Skeletal muscle tissue (tissue), 4 donors: Measurements from ENCODE around the gene CYTH4. TPM values are rescaled to one million over a fixed set of nuclear protein-coding genes. Genes with fewer than 3 reads are reported as not detected.

Experiments used
- H3K27ac ChIP-seq: one replicate; pipeline ENCODE4 v1.7.0; 2013; ENCODE audit warnings: mild to moderate bottlenecking, low read depth, low read length, inconsistent platforms
- H3K27me3 ChIP-seq, 3 donors: one replicate each; pipeline ENCODE4 v1.7.0; 2013; ENCODE audit warnings: low read length in 3 of 3; ENCODE audit not compliant: control insufficient read depth in 3 of 3, insufficient read depth in 3 of 3
- H3K36me3 ChIP-seq, 3 donors: one replicate each; pipeline ENCODE4 v1.7.0; 2013; ENCODE audit warnings: low read length in 3 of 3; ENCODE audit not compliant: control insufficient read depth in 3 of 3, insufficient read depth in 3 of 3
- H3K4me1 ChIP-seq, 3 donors: one replicate each; pipeline ENCODE4 v1.7.0; 2013; ENCODE audit warnings: low read length in 3 of 3, mild to moderate bottlenecking in 3 of 3; ENCODE audit not compliant: control insufficient read depth in 3 of 3, insufficient read depth in 3 of 3
- H3K4me3 ChIP-seq, 3 donors: one replicate each; pipeline ENCODE4 v1.7.0; 2013; ENCODE audit warnings: low read length in 3 of 3
- H3K9ac ChIP-seq, 3 donors: one replicate each; pipeline ENCODE4 v1.7.0; 2013; ENCODE audit warnings: low read length in 3 of 3, mild to moderate bottlenecking in 3 of 3, moderate library complexity in 2 of 3, low read depth in 1 of 3
- H3K9me3 ChIP-seq, 3 donors: one replicate each; pipeline ENCODE4 v1.7.0; 2013; ENCODE audit warnings: low read length in 3 of 3; ENCODE audit not compliant: control insufficient read depth in 3 of 3
- total RNA-seq: library from RNA; depleted of rRNA; stranded (reverse); fragments of >200 nt; gene quantifications from one replicate; pipeline ENCODE4 v1.2.3, GENCODE V29; 2014
- donor health status: Osteomylitis.

The CYTH4 gene
- total RNA-seq, 1 donor from 2014 or later, result 12.0 TPM

DNA sequence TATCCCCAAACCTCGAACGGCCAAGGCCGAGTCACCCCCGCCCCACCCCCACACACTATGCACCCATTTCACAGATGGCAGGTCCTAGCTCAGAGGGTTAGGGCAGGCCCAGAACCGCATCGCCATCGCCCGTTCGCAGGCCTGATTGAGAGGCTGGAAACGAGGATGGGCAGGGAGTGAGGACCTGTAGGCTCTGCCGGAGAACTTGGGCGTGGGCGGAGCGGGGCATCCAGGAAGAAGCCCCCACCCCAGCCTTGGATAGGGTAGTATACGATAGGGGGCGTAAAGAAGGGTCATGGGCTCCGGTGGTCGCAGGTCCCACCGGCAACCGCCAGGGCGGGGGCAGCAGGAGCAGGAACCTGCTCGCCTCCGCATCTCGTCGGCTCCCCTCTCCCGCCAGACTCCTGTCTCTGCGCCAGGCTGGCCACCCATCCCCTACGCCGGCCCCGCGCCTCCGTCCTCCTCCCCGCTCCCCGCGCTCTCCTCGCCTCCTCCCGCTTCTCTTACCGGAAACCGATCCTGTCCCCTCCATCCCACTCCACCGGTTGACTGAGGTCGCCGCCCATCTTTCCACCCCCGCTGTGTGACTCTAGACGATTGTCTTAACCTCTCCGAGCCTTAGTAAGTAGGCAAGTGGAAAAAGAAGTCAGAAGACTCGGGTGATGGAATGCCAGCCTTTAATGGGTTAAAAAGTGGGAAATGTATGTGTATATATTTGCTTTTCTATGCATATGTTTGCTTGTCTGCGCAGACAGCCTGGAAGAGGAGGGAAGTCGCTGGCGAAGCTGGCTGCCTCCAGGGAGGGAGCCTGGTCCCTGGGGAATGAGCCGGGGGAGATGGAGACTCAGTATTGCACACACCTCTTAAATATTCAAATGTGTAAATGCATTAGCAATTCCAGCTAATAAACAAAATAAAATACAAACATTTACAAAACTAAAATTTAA, 52.8 kb downstream of the CYTH4 start:
- Histone ChIP-seq H3K36me3 (no peaks in the 10 kb centered on the region), H3K9me3 (no peaks in the 10 kb centered on the region), H3K4me3 (no peak overlapping the region), H3K27ac (no peak overlapping the region), H3K4me1 (no peaks in the 10 kb centered on the region), H3K27me3 (peaks cover 83 to 91% (median 91%) of the 10 kb centered on the region in 3 donors), H3K9ac (no peak overlapping the region)

DNA sequence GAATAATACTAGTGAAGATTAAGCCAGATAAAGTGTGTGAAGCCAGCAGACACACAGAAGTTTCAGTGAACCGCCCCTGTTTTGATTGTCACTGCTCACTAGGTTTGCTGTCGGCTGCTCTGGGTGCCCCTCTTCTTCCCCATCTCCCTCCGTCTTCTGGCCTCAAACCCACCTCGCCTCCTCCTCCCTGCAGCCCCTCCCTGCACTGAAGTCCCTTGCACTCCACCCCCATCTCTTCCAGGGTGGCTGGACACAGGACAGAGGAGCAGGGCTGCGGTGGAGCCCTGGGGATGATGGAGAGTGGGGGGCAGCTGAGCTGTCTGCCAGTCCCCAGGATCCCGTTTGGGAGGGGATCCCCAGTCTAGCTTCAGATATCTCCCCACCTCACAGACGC, 53.5 kb downstream of the CYTH4 start:
- Histone ChIP-seq H3K4me3 (no peak overlapping the region), H3K4me1 (no peaks in the 10 kb centered on the region), H3K27ac (no peak overlapping the region), H3K9ac (no peak overlapping the region), H3K36me3 (no peaks in the 10 kb centered on the region), H3K27me3 (peaks cover 82 to 89% (median 88%) of the 10 kb centered on the region in 3 donors), H3K9me3 (no peaks in the 10 kb centered on the region)

DNA sequence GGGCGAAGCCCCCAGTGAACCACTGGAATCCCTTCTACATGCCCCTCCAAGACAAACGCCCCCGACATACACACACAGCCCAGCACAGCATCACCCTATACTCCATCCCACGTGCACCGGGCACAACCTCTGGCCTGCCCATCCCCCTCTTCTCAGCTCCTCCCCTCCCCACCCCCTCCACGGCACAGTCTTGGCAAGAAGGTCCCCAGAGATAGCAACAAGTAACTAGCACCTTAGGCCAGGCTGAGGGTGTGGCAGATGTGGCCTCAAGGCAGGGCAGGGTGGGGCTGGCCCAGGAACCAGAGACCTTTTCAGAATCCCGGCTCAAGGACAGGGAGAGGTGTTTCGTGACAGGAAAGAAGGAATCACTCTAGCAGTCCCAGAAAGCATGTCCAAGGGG, 54.3 kb downstream of the CYTH4 start:
- Histone ChIP-seq H3K9ac (no peak overlapping the region), H3K27me3 (peaks cover 82 to 89% (median 84%) of the 10 kb centered on the region in 3 donors), H3K4me1 (no peaks in the 10 kb centered on the region), H3K4me3 (no peak overlapping the region), H3K36me3 (no peaks in the 10 kb centered on the region), H3K27ac (no peak overlapping the region), H3K9me3 (no peaks in the 10 kb centered on the region)

DNA sequence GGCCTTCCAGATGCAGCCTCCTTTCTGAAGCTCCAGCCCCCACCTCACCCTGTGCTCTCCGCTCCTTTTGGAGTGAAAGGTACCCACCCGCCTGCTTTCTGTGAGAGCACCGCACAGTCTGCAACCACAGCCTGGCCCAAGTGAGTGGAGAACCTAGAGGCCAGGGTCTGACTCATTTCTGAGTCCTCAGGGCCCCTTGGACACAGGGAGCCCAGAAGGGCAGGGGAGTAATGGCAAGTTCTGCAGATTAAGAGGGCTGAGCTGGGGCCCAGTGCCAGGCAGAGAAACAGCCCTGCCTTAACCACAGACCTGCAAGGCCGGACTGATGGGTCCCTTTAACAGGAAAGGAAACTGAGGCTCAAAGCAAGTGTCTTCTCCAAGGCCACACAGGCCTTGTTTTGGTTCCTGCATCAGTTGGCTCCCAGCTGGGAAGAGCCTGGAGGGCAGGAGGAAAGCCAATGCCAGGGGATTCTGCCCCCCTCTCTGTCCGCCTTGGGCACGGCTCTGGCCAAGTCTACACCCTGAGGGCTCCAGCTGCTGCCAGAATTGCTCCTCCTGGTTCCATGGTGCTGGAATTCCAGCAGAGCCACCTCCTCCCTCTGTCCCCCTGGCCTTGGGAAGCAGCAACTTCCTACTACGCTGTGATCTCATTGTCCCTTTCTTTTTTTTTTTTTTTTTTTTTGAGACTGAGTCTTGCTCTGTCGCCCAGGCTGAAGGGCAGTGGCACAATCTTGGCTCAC, 55.1 kb downstream of the CYTH4 start:
- H3K27ac ChIP-seq, result no peak overlapping the region
- H3K9ac ChIP-seq, result no peak overlapping the region
- H3K4me1 ChIP-seq, result no peaks in the 10 kb centered on the region
- peaks cover 79 to 84% (median 82%) of the 10 kb centered on the region in 3 donors for H3K27me3 ChIP-seq
- no peak overlapping the region for H3K4me3 ChIP-seq
- H3K9me3 ChIP-seq, result no peaks in the 10 kb centered on the region
- H3K36me3 ChIP-seq, result no peaks in the 10 kb centered on the region

DNA sequence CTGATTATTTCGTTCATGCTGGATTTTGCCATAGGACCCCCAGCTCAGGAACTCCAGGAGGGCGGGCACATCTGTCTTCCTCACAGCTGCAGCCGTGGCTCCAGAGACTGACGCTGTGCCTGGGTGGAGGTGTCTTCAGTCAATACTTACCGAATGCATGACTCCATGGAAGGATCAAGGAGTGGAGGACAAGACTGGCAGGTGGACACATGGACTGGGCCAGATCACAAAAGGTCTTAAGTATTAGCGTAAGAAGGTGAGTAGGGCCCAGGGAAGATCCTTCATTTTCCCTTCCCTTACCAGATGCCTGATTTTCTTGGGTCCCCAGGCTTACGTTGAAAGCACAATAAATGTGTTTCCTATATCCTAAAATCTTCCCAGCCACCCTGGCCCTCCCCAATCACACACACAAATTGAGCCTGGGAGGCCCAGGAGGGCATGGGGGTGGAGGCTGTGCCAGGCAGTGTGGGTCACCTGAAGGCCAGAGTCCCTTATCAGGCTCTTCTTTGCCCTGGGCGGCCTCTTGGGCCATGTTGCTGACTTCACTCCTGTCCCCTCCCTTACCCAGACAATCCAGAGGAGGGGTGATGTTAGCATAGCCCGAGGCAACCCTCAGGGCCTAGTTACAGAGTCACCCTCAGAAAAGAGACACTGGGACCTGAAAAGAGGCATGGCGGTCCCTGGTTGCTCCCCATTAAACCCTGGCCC, 56.4 kb downstream of the CYTH4 start:
- H3K27me3 ChIP-seq, result peaks cover 74 to 81% (median 77%) of the 10 kb centered on the region in 3 donors
- H3K27ac ChIP-seq, result no peak overlapping the region

DNA sequence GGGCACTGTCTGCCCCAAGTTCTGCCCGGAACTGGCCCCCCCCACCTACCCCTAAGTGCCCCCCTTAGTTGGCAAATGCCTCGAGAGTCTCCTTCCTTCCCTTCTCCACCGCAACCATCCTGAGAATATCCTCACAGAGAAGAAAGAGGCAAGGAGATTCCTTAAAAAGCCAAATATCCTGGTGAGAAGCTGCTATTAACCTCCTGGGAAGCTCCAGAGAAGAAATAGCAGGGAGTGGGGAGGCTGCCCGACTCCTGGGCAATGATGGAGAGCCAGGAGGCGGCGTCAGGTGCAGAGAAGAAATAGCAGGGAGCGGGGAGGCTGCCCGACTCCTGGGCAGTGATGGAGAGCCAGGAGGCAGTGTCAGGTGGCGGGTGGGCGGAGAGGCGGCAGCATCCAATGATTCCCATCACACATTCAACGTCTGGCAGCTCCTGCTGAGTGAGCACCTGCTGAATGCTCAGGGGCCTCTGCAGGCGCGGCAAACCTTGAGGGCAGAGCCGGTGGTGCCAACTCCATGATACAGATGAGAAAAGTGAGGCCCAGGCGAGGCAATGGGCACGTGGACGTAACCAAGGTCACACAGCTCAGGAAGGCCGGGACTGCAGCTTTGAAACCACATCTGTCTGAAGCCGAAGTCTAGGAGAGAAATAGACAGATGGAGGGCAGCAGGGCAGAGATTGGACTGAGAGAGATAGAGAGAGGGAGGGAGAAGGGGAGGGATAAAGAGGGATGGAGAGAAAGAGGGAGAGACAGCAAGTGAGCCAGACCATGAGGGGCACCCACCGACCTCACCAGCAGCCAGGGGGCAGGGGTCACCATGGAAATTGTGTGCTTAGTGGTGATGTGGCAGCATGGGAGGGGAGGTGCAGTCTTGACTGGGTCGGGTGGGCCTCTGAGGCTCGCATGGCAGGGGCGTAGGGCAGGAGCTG, 58.3 kb downstream of the CYTH4 start:
- Histone ChIP-seq H3K27me3 (peaks cover 68 to 72% (median 70%) of the 10 kb centered on the region in 3 donors), H3K27ac (no peak overlapping the region), H3K4me3 (no peak overlapping the region), H3K9me3 (no peaks in the 10 kb centered on the region), H3K36me3 (no peaks in the 10 kb centered on the region), H3K4me1 (no peaks in the 10 kb centered on the region), H3K9ac (no peak overlapping the region)

More for the DNA sequence above, 56.4 kb downstream of the CYTH4 start:
- H3K36me3 ChIP-seq, result no peaks in the 10 kb centered on the region
- no peak overlapping the region for H3K4me3 ChIP-seq
- H3K9me3 ChIP-seq, result no peaks in the 10 kb centered on the region
- H3K4me1 ChIP-seq, result no peaks in the 10 kb centered on the region
- no peak overlapping the region for H3K9ac ChIP-seq

DNA sequence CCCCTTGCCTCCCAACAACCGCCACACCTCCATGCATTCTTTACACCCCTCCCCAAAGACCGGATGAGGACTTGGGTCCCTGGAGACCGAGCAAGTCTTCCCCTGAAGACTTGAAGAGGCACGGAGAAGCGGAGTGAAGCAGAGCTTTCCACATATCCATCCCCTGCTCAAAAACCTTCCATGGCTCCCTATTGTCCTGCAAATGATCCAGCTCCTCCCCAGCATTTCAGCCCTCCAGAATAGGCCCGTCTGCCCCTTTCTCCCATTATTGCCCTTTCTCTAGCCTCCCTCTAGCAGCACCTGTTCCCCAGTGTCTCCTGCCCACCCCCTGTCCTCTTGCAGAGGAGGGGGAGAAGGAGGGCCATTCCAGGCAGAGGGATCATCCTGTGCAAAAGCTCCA, 59.8 kb downstream of the CYTH4 start:
- no peaks in the 10 kb centered on the region for H3K4me1 ChIP-seq
- H3K4me3 ChIP-seq, result no peak overlapping the region
- H3K9me3 ChIP-seq, result no peaks in the 10 kb centered on the region
- H3K36me3 ChIP-seq, result no peaks in the 10 kb centered on the region
- no peak overlapping the region for H3K9ac ChIP-seq
- peaks cover 58 to 65% (median 59%) of the 10 kb centered on the region in 3 donors for H3K27me3 ChIP-seq
- no peak overlapping the region for H3K27ac ChIP-seq

DNA sequence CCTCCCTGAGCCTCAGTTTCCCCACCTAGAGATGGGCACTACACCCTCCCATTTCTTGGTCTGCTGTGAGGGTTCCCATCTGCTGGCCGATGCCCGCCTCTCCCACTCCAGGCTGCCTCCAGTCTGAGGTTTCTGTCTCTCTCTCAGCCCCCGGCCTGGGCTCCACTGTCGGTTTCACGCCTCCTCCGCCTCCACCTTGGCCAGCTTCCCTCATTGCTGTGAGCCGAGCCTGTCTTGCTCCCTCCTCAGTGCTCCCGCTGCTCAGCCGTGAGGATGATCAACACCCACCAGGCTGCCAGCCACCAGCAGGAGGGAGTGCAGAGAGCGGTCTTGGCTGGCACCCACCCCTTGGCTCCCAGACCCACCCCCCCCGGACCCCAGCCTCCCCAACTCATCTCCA, 61.0 kb downstream of the CYTH4 start:
- Histone ChIP-seq H3K36me3 (no peaks in the 10 kb centered on the region), H3K27ac (no peak overlapping the region), H3K4me1 (no peaks in the 10 kb centered on the region), H3K9me3 (no peaks in the 10 kb centered on the region), H3K4me3 (no peak overlapping the region), H3K9ac (no peak overlapping the region), H3K27me3 (peaks cover 51 to 54% (median 51%) of the 10 kb centered on the region in 3 donors)
